Renal cortical epithelial cell (primary cell): Measurements from ENCODE around the gene KCND2. TPM values are rescaled to one million over a fixed set of nuclear protein-coding genes. Genes with fewer than 3 reads are reported as not detected.
A peak's percentile ranks its signal among the peaks of the same experiment; 100 is the strongest.
"Not testable (repeated sequence)": the region's sequence is repeated elsewhere in the genome, so short reads cannot be mapped to it uniquely, and the experiment has no call there.

Source experiments
- DNase-seq: peaks from one replicate; pipeline ENCODE4 v3.0.0-alpha.2; 2011; ENCODE audit warnings: low read depth
- total RNA-seq: library from RNA; depleted of rRNA; stranded (reverse); fragments of >200 nt; gene quantifications from 2 replicates; pipeline ENCODE4 v1.2.3, GENCODE V29; 2014

The KCND2 gene
- total RNA-seq, 1 donor from 2014 or later, result 0.05 TPM

DNA sequence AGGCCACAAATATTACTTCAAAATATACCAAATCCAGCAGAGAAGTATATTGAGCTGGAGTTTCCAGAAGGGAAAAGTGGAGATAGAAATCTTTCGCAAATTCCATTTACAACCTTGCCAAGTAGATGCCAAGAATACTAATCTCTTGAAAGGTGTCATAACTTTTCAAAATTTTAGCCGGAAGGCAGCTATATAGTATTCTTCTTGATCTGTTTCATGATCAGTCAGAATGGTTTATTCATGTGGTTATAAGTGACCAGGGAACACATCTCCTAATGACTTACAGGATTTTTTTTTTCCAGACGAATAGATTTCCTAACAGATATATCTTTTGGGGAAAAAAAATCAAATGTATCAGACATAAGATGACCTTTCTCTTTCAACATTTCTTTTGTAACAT lies 314.3 kb downstream of the KCND2 start:
- DNase-seq, result no peak

DNA sequence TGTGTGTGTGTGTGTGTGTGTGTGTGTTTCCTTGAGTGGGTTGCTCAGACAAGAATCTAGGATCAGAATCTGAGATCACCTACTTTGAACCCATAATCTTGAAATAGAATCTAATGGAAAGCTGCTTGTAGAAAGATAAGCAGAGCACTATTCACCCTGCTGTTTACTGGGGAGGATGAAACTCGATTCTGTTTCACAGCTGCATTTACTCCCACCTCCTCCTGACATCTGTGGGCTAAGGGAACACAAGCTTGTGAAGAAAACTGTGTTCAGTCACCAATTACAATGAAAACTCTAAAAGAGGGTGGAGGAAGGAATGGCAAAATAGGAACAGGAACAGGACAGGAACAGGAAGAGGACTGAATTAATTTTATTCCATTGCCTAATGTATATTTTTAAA lies 315.4 kb downstream of the KCND2 start:
- no peak for DNase-seq

DNA sequence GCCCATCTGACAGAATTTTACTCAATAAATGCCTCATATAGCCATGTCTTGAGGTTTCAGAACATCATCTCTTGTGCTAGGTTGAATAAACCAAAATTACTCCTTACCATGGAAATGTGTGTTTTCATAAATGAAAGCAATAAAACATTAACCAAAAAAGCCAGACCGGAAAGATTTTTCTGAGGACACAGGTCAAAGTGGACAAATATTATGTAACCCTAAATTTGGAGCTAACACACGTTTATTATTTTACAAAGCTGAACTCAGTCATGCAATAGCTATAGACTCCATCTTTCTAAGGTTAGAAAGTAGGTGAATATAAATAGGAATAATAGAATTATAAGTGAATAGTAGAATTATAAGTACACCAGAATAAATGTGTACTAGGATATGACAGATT lies 315.9 kb downstream of the KCND2 start:
- DNase-seq, result no peak

DNA sequence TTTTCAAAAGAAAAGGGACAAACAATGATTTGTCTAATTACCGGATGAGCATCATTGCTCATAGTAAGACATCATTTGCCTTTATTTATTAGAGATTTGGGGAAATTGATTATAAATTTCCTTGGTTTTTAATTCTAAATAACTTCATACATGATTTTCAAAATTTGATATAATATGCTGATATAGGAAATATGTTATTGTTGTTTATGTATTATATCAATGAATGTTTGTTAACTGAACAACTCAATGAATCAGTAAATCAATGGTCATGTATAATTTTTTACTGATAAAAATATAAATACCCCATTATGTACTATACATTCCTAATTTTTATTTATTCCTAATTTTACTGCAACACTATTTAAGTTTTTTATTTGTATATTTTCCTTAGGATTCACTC lies 327.6 kb downstream of the KCND2 start:
- no peak for DNase-seq

DNA sequence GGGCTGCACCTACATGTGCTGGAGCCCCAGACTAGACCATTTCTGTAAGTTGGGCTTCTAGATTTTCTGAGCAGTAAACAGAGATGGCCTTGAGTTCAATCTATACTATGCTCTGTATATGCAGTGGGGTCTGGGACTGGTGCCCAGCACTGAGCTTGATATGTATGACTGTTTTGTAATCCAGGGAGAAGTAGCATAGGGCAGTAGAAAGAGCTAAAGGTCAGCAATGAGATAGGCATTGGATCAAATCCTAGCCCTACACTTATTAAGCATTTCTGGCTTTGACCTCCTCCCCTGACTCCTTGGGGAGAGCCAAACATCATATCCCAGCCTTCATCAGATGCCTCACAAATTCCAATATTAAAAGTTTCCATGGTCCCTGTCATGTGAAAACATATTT lies 330.4 kb downstream of the KCND2 start:
- DNase-seq, result no peak

DNA sequence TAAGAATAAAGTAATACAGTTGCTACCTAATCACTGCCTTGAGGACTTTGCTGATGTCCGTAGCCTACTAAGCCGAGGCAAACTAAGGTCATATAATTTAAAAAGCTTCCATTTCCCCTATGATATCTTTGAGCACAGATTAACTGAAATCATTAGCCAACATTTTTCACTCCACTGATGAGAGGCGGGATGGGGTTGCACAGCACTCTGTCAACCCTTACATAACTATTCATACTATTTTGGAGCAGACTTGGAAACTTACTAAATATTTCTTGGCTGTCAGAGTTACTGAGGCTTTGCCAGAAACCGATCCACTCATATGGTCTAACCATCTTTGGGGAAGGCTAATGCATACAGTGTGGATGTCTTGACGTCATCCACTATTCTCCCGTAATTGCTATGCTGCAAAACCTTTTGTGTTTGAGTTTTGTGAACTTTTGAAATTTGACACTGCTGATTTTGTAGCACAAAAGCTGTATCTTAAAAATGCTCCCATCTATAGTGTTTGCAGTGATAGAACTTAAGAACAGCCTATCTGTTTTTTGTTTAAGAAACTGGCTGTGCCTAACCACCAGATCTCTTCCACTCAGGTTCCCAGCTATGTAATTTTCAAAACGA lies 336.3 kb downstream of the KCND2 start:
- DNase-seq, result no peak

DNA sequence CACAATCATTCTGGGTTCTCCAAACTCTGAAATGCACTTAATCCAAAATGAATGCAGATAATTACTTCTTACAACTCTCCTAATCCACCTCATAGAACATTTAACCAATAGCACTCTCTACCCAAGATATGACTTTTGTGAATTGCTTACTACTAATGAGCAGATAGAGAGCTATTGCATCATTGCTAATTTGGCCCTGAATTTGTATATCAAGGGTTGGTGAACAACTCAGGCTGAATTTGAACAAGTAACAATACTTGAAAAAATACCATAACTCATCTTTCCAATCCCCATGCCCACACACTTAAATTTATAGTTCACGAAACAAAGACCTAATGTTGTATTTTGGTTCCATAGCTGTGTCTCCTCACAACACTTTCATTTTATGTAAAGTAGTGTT lies 339.0 kb downstream of the KCND2 start:
- DNase-seq, result no peak

DNA sequence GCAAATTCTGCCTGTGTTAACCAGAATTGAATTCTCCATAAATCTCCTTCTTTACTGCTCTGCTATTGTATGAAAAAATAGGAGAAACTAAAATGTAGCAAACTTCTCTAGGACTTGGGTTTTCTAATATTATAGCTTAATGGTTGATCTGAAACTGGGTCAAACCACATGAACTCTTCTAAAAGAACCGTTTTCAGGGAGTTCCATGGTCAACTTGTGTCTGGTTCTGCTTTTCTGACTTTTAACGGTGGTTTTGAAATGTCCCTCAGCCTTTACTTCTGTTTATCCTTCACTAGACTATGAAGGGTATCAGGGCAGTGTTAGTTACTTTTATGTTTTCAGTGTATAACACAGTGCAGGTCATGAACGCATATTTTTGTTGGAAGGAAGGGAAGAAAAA lies 342.7 kb downstream of the KCND2 start:
- DNase-seq, result no peak

DNA sequence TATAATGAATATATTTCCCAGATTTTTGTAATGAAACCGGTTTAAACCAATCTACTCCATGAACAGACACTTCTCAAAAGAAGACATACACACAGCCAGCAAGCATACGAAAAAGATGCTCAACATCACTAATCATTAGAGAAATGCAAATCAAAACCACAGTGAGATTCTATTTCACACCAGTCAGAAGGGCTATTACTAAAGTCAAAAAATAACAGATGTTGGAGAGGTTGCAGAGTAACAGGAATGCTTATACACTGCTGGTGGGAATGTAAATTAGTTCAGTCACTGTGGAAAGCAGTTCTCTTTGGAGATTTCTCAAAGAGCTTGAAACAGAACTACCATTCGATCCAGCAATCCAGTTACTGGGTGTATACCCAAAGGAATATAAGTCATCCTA lies 344.3 kb downstream of the KCND2 start:
- no peak for DNase-seq

DNA sequence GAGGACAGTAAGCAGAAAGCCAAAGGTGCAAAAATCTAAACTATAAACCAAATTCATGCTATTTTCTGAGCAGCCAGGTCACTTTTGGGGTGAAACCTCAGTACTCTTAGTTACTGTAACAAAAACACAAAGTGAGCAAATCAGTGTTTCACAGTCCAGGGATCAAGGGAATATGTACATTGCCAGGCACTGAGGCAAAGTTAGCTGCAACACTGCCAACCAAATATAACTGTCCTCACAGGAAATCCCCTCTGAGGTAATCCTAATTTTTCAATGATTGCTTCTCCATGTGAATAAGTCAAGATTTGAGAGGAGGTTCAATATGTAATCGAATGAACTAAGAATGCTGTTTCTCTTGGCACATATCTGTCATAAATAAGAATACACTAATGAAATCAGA lies 355.3 kb downstream of the KCND2 start:
- peak; percentile 6 for DNase-seq

DNA sequence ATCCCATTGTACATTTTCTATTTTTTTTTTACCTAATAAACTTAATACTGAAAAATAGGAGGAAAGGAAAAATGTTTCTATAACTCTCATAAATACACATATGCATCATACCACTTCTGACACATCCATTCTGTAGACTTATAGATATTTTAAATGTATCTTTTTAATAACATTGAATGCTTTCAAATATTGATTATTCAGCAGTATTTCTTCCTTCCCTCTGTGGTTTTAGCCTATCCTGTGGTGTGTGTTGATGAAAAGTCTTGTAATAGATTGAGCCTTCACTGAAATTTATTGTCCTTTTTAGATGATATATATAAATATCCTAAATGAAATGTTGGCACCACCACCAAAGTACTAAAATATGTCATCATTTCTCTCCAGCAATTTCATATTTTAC lies 366.9 kb downstream of the KCND2 start:
- no peak for DNase-seq

DNA sequence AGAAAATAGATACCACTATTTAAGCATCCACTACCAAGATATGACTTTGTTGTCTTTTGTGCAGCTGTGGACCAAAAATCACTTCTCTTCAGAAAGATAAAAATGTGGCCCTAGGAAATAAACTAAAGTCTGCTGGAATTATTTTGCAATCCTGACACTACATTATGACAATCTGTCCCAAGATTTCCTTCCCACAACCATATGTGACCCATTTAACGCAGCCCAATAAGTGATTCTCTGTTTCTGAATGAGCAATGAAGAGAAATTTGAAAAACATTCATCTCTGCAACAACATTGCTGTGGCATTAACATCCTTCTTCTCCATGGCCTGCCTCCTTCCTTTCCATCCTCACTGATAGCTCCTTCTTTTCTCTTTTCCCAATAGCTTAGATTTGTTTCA lies 373.0 kb downstream of the KCND2 start:
- no peak for DNase-seq

DNA sequence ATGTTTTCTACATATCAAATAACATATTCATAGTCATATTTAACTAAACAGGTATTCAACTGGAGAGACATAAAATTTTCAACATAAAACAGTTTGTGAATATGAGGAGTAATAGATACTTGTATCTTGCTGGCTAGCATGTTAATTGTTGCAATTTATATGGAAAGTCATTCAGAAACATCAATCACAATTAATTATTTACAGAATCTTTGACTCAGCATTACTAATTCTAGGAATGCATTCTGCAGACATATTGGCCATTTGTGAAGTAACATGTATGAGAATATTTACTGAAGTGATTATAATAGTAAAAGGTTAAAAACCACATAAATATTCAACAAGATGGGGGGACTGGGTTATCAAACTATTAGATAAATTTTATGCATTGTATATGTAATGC lies 381.3 kb downstream of the KCND2 start:
- DNase-seq, result peak; percentile 81

DNA sequence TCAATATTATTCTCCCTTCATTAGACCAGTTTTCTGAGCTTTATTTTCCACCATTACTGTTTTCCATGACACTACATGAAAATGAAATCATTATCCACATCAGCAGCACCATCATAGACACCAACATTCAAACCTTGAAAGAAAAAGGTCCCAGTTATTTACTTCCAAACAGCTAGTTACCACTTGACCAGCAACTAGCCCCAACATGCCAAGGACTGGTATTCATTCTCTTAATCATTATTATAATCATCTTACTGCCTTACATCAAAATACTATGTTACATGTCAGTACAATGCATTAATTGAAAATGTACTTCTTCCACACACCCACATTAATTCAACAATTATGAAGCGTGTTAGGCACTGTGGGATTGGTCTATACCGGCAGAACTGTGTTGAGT lies 385.5 kb downstream of the KCND2 start:
- no peak for DNase-seq

DNA sequence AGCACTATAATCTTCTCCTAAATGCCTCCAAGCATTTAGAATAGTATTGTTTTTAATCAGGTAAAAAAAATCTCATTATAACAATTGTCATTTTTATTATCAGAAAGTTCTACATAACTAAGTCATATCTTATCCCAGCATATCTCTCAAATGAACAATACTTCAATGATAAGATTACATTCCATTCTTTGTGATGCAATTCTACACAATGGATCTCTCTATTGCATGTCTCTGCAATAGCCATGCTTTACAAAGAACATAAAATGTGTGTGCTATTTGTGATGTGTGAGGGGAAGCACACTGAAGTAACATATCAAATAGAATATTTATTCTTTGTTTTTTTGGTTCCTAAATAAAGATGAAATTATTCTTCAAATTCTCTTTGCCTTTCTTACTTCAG lies 389.3 kb downstream of the KCND2 start:
- no peak for DNase-seq

DNA sequence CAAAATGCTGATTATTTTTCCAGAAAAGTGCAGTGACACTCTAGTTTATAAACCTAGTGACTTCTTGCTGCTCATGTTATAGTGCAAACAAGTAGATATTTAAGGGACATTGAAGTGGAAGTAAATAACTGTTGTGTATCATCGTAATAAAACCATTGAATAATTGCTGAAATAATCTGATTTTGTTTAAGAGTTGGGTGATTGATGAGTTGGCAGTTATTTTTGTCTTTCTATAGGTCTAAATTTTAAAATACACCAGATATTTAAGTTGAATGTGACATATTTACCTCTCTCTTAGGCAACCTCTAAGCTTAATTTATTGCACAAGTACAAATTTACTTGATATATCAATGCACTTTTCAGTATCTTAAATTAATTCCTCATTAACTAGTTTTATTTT lies 392.1 kb downstream of the KCND2 start:
- no peak for DNase-seq

DNA sequence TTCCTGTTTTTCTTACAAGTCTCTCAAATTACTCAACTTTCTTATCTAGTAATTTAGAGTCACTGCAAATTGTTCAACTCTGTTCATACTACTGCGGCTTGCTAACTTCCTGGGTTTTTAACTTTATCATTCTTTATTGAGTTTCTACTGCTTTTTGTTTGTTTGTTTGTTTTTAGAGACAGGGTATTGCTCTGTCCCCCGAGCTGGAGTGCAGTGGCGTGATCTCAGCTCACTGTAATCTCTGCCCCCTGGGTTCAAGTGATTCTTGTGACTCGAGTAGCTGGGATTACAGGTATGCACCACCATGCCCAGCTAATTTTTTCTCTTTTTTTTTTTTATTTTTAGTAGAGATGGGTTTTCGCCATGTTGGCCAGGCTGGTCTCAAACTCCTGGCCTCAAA lies 402.1 kb downstream of the KCND2 start:
- DNase-seq, result no peak

DNA sequence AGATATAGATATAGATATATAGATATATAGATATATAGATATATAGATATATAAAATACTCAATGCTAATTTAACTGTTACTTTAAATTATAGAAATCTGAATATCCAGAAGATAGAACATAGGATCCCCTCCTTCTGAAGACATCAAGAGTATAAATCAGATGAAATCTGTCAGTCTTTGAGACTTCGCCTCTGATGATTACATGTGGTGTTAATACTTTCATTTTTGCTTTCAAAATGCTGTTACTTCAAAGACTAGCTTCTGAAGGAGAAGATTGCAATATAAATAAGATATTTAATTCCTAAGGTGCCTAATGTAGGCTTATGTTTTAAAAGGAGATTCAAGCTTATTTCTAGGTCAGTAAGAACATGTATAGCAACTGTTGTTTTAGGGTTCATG lies 404.6 kb downstream of the KCND2 start:
- DNase-seq, result no peak

DNA sequence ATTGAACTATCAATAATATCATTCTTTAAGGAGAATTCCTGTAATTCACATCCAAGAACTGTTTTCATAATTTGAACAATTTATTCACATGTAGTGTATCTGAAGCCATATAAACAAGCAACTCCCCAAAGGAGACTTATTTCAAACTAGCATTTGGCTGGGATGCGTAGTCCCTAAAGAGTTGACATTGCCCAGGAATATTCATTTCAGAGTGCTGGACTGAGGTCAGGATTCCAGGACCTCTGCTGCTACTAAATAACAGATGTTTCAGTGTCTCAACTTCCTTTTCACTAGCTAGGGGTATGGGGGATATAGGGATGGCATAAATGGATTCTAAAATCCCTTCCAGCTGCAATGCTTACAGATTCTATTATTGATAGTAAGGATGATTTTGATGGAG lies 408.0 kb downstream of the KCND2 start:
- no peak for DNase-seq

DNA sequence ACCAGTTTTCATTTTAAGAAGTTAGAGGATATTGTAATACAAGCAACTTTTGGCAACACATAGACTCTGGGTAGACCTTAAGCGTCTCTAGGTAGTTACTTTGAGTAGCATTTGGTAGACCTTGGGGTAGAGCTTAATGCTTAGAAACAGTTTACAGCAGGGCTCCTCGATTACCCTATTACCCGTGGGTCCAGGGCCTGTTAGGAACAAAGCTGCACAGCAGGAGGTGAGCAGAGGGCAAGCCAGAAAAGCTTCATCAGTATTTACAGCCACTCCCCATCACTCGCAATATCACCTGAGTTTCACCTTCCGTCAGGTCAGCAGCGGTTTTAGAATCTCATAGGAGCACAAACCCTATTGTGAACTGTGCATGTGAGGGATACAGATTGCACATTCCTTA lies 411.5 kb downstream of the KCND2 start:
- no peak for DNase-seq

DNA sequence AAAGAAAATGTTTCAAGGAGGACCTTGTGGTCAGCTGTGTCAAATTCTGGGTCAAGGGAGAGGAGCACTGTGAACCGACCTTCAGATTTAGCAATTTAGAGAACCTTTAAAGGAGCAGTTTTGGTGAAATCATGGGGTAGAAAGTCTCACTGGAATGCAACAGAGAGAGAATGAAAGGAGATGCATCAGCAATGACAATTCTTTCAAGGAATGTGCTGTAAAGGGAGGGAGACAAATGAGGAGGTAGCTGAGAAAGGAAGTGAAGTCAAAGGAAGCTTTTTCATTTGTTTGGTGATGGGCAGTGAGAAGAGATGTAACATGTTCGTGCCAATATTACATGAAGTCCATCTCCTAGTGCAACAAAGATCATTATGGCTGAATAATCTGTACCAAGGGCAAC lies 418.9 kb downstream of the KCND2 start:
- no peak for DNase-seq

DNA sequence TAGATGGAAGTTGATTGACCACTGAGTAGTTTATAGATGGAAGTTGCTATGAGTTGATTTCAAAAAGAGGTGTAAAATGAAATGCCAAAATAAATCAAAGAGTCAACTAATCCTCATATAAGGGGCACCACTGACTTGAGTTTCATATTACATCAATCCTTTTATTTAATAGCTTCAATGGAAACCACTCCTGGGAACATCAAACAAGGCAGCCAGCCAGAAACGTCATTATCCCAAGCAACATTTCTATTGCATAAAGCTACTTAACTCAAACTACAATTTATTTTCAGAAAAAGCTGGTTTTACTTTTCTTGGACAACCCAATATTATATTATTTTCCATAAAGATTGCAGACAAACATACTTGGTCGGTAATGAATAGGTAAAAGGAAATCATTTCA lies 422.9 kb downstream of the KCND2 start:
- DNase-seq, result no peak

DNA sequence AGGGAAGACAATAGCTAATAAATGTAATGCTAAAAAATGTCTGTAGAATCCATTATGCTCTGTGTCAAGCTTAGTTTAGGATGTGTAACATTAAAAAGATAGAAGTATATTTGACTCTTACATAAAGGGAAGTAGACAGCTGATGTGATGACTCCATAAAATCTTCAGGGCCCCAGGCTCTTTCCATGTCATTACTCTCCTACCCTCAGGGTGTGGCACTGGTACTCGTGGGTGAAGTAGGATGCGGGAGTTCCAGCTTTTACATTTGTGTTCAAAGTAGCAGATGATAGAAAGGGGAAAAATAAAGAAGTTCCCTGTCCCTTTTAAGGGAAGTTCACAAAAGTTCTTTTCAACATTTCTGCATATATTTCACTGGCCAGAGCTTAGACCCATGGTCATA lies 427.8 kb downstream of the KCND2 start:
- no peak for DNase-seq

DNA sequence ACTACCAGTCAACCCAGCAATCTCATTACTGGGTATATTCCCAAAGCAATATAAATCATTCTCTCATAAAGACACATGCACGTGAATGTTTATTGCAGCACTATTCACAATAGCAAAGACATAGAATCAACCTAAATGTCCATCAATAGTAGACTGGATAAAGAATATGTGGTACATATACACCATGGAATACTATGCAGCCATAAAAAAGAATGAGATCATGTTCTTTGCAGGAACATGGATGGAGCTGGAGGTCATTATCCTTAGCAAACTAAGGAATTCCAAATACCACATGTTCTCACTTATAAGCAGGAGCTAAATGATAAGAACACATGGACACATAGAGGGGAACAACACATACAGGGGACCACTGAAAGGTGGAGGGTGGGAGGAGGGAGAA lies 429.4 kb downstream of the KCND2 start:
- not testable (repeated sequence) for DNase-seq
